ENCODE results near the gene B4GALNT4. TPM values are rescaled to one million over a fixed set of nuclear protein-coding genes. Genes with fewer than 3 reads are reported as not detected.

Gene B4GALNT4
- total and polyA plus RNA-seq, 2 of the 13 experiments (the other 11 are each of a cell fraction or from before 2014, with no cell fraction given), result 30.5 to 50.1 TPM

DNA sequence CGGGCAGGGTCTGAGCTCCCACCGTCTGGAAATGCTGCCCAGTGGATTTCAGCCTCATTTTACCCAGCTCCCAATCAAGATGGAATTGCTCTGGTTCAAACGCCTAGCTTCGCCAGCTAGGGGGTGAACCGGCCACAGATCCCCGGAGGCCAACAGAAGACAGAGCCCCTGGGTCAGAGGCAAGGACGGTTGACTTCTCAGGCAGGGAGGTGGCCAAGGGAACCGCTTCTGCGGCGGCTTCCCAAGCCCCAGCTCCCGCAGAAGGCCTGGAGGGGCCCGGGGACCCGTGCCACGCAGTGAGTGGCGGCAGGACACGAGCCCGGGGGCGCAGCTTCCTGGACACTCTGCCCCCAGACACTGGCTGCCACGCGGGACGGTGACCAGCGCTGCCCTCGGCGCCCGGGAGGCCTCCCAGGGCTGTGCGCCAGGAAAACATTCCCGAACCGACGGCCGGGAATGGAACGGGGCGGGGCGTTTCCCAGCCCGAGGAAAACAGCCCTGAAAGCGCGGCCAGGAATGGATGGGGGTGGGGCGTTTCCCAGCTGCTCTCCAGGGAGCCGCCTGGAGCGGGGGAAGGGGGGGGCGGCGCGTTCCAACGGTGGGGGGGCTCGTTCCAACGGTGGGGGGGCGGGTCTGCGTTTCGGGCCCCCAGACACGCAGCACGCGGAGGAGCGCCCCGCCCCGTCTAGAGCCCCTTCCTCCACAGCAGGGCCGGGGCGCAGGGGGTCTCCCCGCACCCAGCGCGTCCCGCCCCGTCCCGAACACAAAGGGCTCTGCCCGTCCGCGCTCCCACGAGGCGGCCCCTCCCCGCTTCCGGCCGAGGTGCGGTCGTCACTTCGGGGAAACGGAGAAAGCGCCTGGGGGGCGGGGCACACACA lies 13.5 kb upstream of the B4GALNT4 start (continued):
- peak; percentile 96 for TF ChIP-seq ZNF687 (CRISPR knock-in tag; IDR thresholded peaks at IDR 0.05)
- no peak; the same call in none of the 2 replicates for TF ChIP-seq ZNF331 (CRISPR knock-in tag; IDR thresholded peaks at IDR 0.05)
- TF ChIP-seq ZNF263 (CRISPR knock-in tag; IDR thresholded peaks at IDR 0.05), result no peak; the same call in 1 of the 2 replicates
- TF ChIP-seq KDM4B (CRISPR knock-in tag; IDR thresholded peaks at IDR 0.05), result no peak; the same call in 1 of the 2 replicates
- no peak for TF ChIP-seq MTF2 (CRISPR knock-in tag; IDR thresholded peaks at IDR 0.05; ENCODE audit: borderline replicate concordance)
- TF ChIP-seq ZNF83 (CRISPR knock-in tag; IDR thresholded peaks at IDR 0.05; ENCODE audit: borderline replicate concordance), result no peak
- peak; percentile 77 for TF ChIP-seq IKZF5 (CRISPR knock-in tag; IDR thresholded peaks at IDR 0.05)
- no peak for TF ChIP-seq SMARCC2 (IDR thresholded peaks at IDR 0.05)
- TF ChIP-seq TEAD3 (CRISPR knock-in tag; optimal IDR thresholded peaks at IDR 0.05; ENCODE audit: borderline replicate concordance), result peak; percentile 56
- TF ChIP-seq, protein P1, sequence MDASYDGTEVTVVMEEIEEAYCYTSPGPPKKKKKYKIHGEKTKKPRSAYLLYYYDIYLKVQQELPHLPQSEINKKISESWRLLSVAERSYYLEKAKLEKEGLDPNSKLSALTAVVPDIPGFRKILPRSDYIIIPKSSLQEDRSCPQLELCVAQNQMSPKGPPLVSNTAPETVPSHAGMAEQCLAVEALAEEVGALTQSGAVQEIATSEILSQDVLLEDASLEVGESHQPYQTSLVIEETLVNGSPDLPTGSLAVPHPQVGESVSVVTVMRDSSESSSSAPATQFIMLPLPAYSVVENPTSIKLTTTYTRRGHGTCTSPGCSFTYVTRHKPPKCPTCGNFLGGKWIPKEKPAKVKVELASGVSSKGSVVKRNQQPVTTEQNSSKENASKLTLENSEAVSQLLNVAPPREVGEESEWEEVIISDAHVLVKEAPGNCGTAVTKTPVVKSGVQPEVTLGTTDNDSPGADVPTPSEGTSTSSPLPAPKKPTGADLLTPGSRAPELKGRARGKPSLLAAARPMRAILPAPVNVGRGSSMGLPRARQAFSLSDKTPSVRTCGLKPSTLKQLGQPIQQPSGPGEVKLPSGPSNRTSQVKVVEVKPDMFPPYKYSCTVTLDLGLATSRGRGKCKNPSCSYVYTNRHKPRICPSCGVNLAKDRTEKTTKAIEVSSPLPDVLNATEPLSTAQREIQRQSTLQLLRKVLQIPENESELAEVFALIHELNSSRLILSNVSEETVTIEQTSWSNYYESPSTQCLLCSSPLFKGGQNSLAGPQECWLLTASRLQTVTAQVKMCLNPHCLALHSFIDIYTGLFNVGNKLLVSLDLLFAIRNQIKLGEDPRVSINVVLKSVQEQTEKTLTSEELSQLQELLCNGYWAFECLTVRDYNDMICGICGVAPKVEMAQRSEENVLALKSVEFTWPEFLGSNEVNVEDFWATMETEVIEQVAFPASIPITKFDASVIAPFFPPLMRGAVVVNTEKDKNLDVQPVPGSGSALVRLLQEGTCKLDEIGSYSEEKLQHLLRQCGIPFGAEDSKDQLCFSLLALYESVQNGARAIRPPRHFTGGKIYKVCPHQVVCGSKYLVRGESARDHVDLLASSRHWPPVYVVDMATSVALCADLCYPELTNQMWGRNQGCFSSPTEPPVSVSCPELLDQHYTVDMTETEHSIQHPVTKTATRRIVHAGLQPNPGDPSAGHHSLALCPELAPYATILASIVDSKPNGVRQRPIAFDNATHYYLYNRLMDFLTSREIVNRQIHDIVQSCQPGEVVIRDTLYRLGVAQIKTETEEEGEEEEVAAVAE (CRISPR knock-in tag; IDR thresholded peaks at IDR 0.05; ENCODE audit: borderline replicate concordance), result peak; percentile 37; the same call in 1 of the 2 replicates
- TF ChIP-seq ZBTB21 (CRISPR knock-in tag; IDR thresholded peaks at IDR 0.05), result no peak
- TF ChIP-seq, protein P2, sequence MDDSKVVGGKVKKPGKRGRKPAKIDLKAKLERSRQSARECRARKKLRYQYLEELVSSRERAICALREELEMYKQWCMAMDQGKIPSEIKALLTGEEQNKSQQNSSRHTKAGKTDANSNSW (CRISPR knock-in tag; IDR thresholded peaks at IDR 0.05; ENCODE audit: borderline replicate concordance), result no peak
- TF ChIP-seq ATF5 (CRISPR knock-in tag; IDR thresholded peaks at IDR 0.05; ENCODE audit: low read depth), result peak; percentile 61; the same call in 1 of the 2 replicates
- peak; percentile 56; the same call in 1 of the 2 replicates for TF ChIP-seq SP4 (CRISPR knock-in tag; IDR thresholded peaks at IDR 0.05)
- TF ChIP-seq, protein P3, sequence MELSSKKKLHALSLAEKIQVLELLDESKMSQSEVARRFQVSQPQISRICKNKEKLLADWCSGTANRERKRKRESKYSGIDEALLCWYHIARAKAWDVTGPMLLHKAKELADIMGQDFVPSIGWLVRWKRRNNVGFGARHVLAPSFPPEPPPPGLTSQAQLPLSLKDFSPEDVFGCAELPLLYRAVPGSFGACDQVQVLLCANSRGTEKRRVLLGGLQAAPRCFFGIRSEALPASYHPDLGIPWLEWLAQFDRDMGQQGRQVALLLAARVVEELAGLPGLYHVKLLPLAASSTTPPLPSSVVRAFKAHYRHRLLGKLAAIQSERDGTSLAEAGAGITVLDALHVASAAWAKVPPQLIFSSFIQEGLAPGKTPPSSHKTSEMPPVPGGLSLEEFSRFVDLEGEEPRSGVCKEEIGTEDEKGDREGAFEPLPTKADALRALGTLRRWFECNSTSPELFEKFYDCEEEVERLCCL (CRISPR knock-in tag; IDR thresholded peaks at IDR 0.05; ENCODE audit: borderline replicate concordance), result no peak
- TF ChIP-seq SP5 (CRISPR knock-in tag; IDR thresholded peaks at IDR 0.05; ENCODE audit: borderline replicate concordance, low read depth), result peak; percentile 66
